HEK293 (cell line): Measurements from ENCODE around the gene SNX4.
"Not testable (repeated sequence)": the region's sequence is repeated elsewhere in the genome, so short reads cannot be mapped to it uniquely, and the experiment has no call there.

ENCODE experiments used
- CTCF ChIA-PET: fragments of 350-600 bp; formaldehyde crosslinking; extraction: SDS; loops from one replicate; lab custom pipeline; 2021; ENCODE audit warnings: antibody characterized with exemption; lab: Yijun Ruan, JAX
- POLR2A ChIA-PET: fragments of 300-600 bp; formaldehyde crosslinking; extraction: SDS; loops from one replicate; lab custom pipeline; 2020; ENCODE audit warnings: antibody characterized with exemption, inconsistent platforms; lab: Yijun Ruan, JAX
- H3K27ac ChIP-seq: fragments of 200-500 bp; sonication (Bioruptor generic); 2 replicates; pipeline ENCODE4 v1.5.1; 2014; ENCODE audit warnings: low read depth, low read length, control low read depth, inconsistent platforms; ENCODE audit errors: extremely low read depth
- H3K36me3 ChIP-seq, 2 experiments: fragments of 200-500 bp in 1 of 2; sonication (Bioruptor generic) in 1 of 2; 1 replicate in 1 of 2; 2 replicates in 1 of 2; pipeline ENCODE4 v1.5.1; 2014 to 2017; ENCODE audit warnings: inconsistent platforms in 2 of 2, low read length in 2 of 2; ENCODE audit not compliant: control insufficient read depth in 2 of 2, insufficient read depth in 1 of 2
- H3K4me1 ChIP-seq: fragments of 200-500 bp; sonication (Bioruptor generic); 2 replicates; pipeline ENCODE4 v1.5.1; 2014; ENCODE audit warnings: mild to moderate bottlenecking, low read length, inconsistent platforms; ENCODE audit not compliant: control insufficient read depth, insufficient read depth
- H3K4me3 ChIP-seq: 2 replicates; pipeline ENCODE4 v1.5.1; 2011; ENCODE audit warnings: low read depth, mild to moderate bottlenecking, control low read depth, low read length, moderate library complexity
- H3K9me3 ChIP-seq: fragments of 200-500 bp; sonication (Bioruptor generic); 2 replicates; pipeline ENCODE4 v1.5.1; 2014; ENCODE audit warnings: low read depth, low read length, inconsistent platforms; ENCODE audit not compliant: control insufficient read depth, insufficient read depth
- EGR2 ChIP-seq: fragments of 450-650 bp; formaldehyde crosslinking; IDR thresholded peaks from 2 replicates; pipeline ENCODE4 v1.5.1; 2016; ENCODE audit warnings: low read depth, missing biosample characterization, missing genetic modification characterization
- PBX3 ChIP-seq: sonication (generic); formaldehyde crosslinking; IDR thresholded peaks from 2 replicates; pipeline ENCODE4 v1.8.1; 2022; ENCODE audit warnings: mild to moderate bottlenecking, moderate library complexity, missing genetic modification reagents
- PRDM1 ChIP-seq: fragments of 450-650 bp; formaldehyde crosslinking; IDR thresholded peaks from 2 replicates; pipeline ENCODE4; 2016; ENCODE audit warnings: missing biosample characterization, missing genetic modification characterization
- ZBTB49 ChIP-seq: fragments of 450-650 bp; formaldehyde crosslinking; IDR thresholded peaks from 2 replicates; pipeline ENCODE4 v1.5.1; 2016; ENCODE audit warnings: missing biosample characterization, missing genetic modification characterization, low read depth
- ZBTB6 ChIP-seq: fragments of 450-650 bp; formaldehyde crosslinking; IDR thresholded peaks from 2 replicates; pipeline ENCODE4 v1.5.1; 2017; ENCODE audit warnings: missing biosample characterization, missing genetic modification characterization
- ZFHX2 ChIP-seq: fragments of 450-650 bp; formaldehyde crosslinking; conservative IDR thresholded peaks from 2 replicates; pipeline ENCODE4 v1.5.1; 2016; ENCODE audit warnings: missing biosample characterization, missing genetic modification characterization
- ZNF121 ChIP-seq: fragments of 450-650 bp; formaldehyde crosslinking; IDR thresholded peaks from 2 replicates; pipeline ENCODE4 v1.5.1; 2016; ENCODE audit warnings: missing biosample characterization, missing genetic modification characterization
- ZNF155 ChIP-seq: fragments of 450-650 bp; formaldehyde crosslinking; IDR thresholded peaks from 2 replicates; pipeline ENCODE4 v1.5.1; 2016; ENCODE audit warnings: missing biosample characterization, missing genetic modification characterization
- ZNF169 ChIP-seq: fragments of 450-650 bp; formaldehyde crosslinking; IDR thresholded peaks from 2 replicates; pipeline ENCODE4 v1.5.1; 2016; ENCODE audit warnings: missing biosample characterization, missing genetic modification characterization
- ZNF18 ChIP-seq: fragments of 450-650 bp; formaldehyde crosslinking; IDR thresholded peaks from 2 replicates; pipeline ENCODE4 v1.5.1; 2016; ENCODE audit warnings: missing biosample characterization, missing genetic modification characterization
- ZNF26 ChIP-seq: fragments of 450-650 bp; formaldehyde crosslinking; IDR thresholded peaks from 2 replicates; pipeline ENCODE4 v1.5.1; 2016; ENCODE audit warnings: missing biosample characterization, missing genetic modification characterization
- ZNF274 ChIP-seq, 2 experiments: fragments of 200-500 bp in 1 of 2; fragments of 450-650 bp in 1 of 2; sonication (Bioruptor generic) in 1 of 2; formaldehyde crosslinking in 1 of 2; IDR thresholded peaks; 2 replicates each; pipeline versions ENCODE4 v1.5.1 to v1.6.1; 2014 to 2016; ENCODE audit warnings: borderline replicate concordance in 1 of 2, inconsistent platforms in 1 of 2, low read length in 1 of 2, missing biosample characterization in 1 of 2, missing genetic modification characterization in 1 of 2
- ZNF510 ChIP-seq: fragments of 450-650 bp; formaldehyde crosslinking; IDR thresholded peaks from 2 replicates; pipeline ENCODE4 v1.5.1; 2018; ENCODE audit warnings: mild to moderate bottlenecking, missing genetic modification characterization, missing biosample characterization; ENCODE audit not compliant: insufficient replicate concordance
- ZNF549 ChIP-seq: fragments of 450-650 bp; IDR thresholded peaks from 2 replicates; pipeline ENCODE4 v1.5.1; 2018; ENCODE audit warnings: missing biosample characterization, missing genetic modification characterization, mild to moderate bottlenecking, inconsistent platforms, moderate library complexity
- ZNF654 ChIP-seq: fragments of 450-650 bp; formaldehyde crosslinking; IDR thresholded peaks from 2 replicates; pipeline ENCODE4 v1.5.1; 2016; ENCODE audit warnings: low read depth, missing biosample characterization, missing genetic modification characterization
- ZNF677 ChIP-seq: fragments of 450-650 bp; IDR thresholded peaks from 2 replicates; pipeline ENCODE4 v1.5.0; 2018; ENCODE audit warnings: missing biosample characterization, mild to moderate bottlenecking, missing genetic modification characterization, moderate library complexity
- ZSCAN5A ChIP-seq: fragments of 450-650 bp; formaldehyde crosslinking; IDR thresholded peaks from 2 replicates; pipeline ENCODE4 v1.5.1; 2016; ENCODE audit warnings: missing biosample characterization, missing genetic modification characterization

SNX4 gene

GRCh38 chr3:125410922-125411321 is 109.1 kb downstream of the SNX4 start (continued):
- TF ChIP-seq ZNF26 (tag by site-specific recombination) (no peak), ZNF549 (tag by site-specific recombination) (no peak), ZNF169 (tag by site-specific recombination) (no peak), ZNF677 (tag by site-specific recombination) (no peak), ZBTB6 (no peak)

GRCh38 chr3:125406070-125406469 is 113.9 kb downstream of the SNX4 start:
- Histone ChIP-seq H3K36me3 (no peaks in the 10 kb centered on the region), H3K4me3 (no peak overlapping the region), H3K4me1 (no peaks in the 10 kb centered on the region), H3K9me3 (no peaks in the 10 kb centered on the region), H3K27ac (no peak overlapping the region)
- peak; percentile 94 for TF ChIP-seq ZFHX2 (tag by site-specific recombination)
- TF ChIP-seq EGR2 (tag by site-specific recombination): peak; percentile 99
- no peak for TF ChIP-seq PBX3 (CRISPR knock-in tag)
- ChIA-PET CTCF (no interaction called here), POLR2A (no interaction called here)

- POLR2A ChIA-PET, H3K27ac ChIP-seq, H3K9me3 ChIP-seq, H3K36me3 ChIP-seq, H3K4me1 ChIP-seq, H3K4me3 ChIP-seq, CTCF ChIA-PET: not testable (repeated sequence)
These were observed 114.5 kb downstream of the SNX4 start for GRCh38 chr3:125405515-125405914.

GRCh38 chr3:125403789-125404188 is 116.2 kb downstream of the SNX4 start:
- no peaks in the 10 kb centered on the region for H3K36me3 ChIP-seq
- no peak overlapping the region for H3K4me3 ChIP-seq
- no peak overlapping the region for H3K27ac ChIP-seq
- ChIA-PET CTCF (interaction anchor here (0.6 to 0.9 kb wide), 2 partner anchors 35 to 160 kb away, joined by 3 read pairs; no protein-coding TSS in a partner anchor), POLR2A (no interaction called here)
- TF ChIP-seq ZNF18 (tag by site-specific recombination) (no peak), ZNF121 (tag by site-specific recombination) (no peak), ZNF654 (tag by site-specific recombination) (no peak), ZNF274 (IDR thresholded peaks at IDR 0.05; ENCODE audit: low read length) (no peak), ZNF274 (tag by site-specific recombination; IDR thresholded peaks at IDR 0.05; ENCODE audit: borderline replicate concordance) (no peak), ZBTB49 (tag by site-specific recombination) (no peak), ZNF510 (no peak), ZNF155 (no peak), PRDM1 (tag by site-specific recombination) (no peak), ZSCAN5A (tag by site-specific recombination) (no peak)
- no peaks in the 10 kb centered on the region for H3K9me3 ChIP-seq
- no peaks in the 10 kb centered on the region for H3K4me1 ChIP-seq
